GM23338 (cell line): ENCODE data around the gene DDIT3. TPM values are rescaled to one million over a fixed set of nuclear protein-coding genes. Genes with fewer than 3 reads are reported as not detected.

Experiments used
- ATAC-seq: fragments of 200-7000 bp; cut with Tn5 transposase; 3 replicates; pipeline ENCODE4 v1.9.1; 2020
- DNase-seq: peaks from one replicate; pipeline ENCODE4 v3.0.0-alpha.2; 2015; ENCODE audit warnings: low spot score
- H2AFZ ChIP-seq: fragments of 200-600 bp; sonication (generic); 2 replicates; pipeline ENCODE4 v1.8.0; 2016; ENCODE audit warnings: antibody characterized with exemption, mild to moderate bottlenecking, moderate library complexity
- H3F3A ChIP-seq: fragments of 200-600 bp; sonication (generic); replicated peaks from 2 replicates; pipeline ENCODE4 v1.8.0; 2017; ENCODE audit warnings: antibody characterized with exemption, mixed run types, low read depth
- H3K27ac ChIP-seq: fragments of 200-600 bp; sonication (generic); 2 replicates; pipeline ENCODE4 v1.6.1; 2016; ENCODE audit warnings: low read depth
- H3K27me3 ChIP-seq: fragments of 200-600 bp; sonication (generic); 2 replicates; pipeline ENCODE4 v1.8.0; 2016; ENCODE audit warnings: mild to moderate bottlenecking, mixed run types, moderate library complexity; ENCODE audit not compliant: insufficient read depth
- H3K36me3 ChIP-seq: fragments of 200-600 bp; sonication (generic); 2 replicates; pipeline ENCODE4 v1.8.0; 2016; ENCODE audit warnings: mild to moderate bottlenecking; ENCODE audit not compliant: insufficient read depth
- H3K4me1 ChIP-seq: fragments of 200-600 bp; sonication (generic); 2 replicates; pipeline ENCODE4 v1.8.0; 2016; ENCODE audit warnings: mild to moderate bottlenecking, moderate library complexity; ENCODE audit not compliant: insufficient read depth
- H3K4me2 ChIP-seq: fragments of 200-600 bp; sonication (generic); 2 replicates; pipeline ENCODE4 v1.7.1; 2017; ENCODE audit warnings: mixed run types
- H3K4me3 ChIP-seq: fragments of 200-600 bp; sonication (generic); 2 replicates; pipeline ENCODE4 v1.6.1; 2016; ENCODE audit warnings: mixed run types
- H3K79me2 ChIP-seq: fragments of 200-600 bp; sonication (generic); replicated peaks from 2 replicates; pipeline ENCODE4 v1.8.0; 2017; ENCODE audit warnings: mild to moderate bottlenecking; ENCODE audit not compliant: insufficient read depth
- H3K9me2 ChIP-seq: fragments of 200-600 bp; sonication (generic); 2 replicates; pipeline ENCODE4 v1.8.0; 2017; ENCODE audit not compliant: insufficient read depth
- H4K20me1 ChIP-seq: fragments of 200-600 bp; sonication (generic); replicated peaks from 2 replicates; pipeline ENCODE4 v1.8.0; 2017; ENCODE audit warnings: mild to moderate bottlenecking; ENCODE audit not compliant: insufficient read depth
- H3K27ac Mint-ChIP-seq: 2 replicates; pipeline ENCODE4 v1.8.0; 2020; ENCODE audit warnings: inconsistent platforms, mild to moderate bottlenecking, moderate library complexity, mixed read lengths
- H3K27me3 Mint-ChIP-seq: 3 replicates; pipeline ENCODE4 v1.8.0; 2022; ENCODE audit warnings: low read depth, mild to moderate bottlenecking, moderate library complexity, mixed read lengths, inconsistent platforms; ENCODE audit not compliant: insufficient read depth, poor library complexity
- H3K36me3 Mint-ChIP-seq: 3 replicates; pipeline ENCODE4 v1.8.0; 2021; ENCODE audit warnings: low read depth, mild to moderate bottlenecking, inconsistent platforms, moderate library complexity, mixed read lengths
- H3K4me1 Mint-ChIP-seq: 3 replicates; pipeline ENCODE4 v1.8.0; 2020; ENCODE audit warnings: mild to moderate bottlenecking, inconsistent platforms, mixed read lengths
- H3K4me3 Mint-ChIP-seq: 3 replicates; pipeline ENCODE4 v1.8.0; 2021; ENCODE audit warnings: moderate library complexity, mild to moderate bottlenecking, inconsistent platforms, mixed read lengths
- H3K9me3 Mint-ChIP-seq: 3 replicates; pipeline ENCODE4 v1.8.0; 2020; ENCODE audit warnings: moderate library complexity, mild to moderate bottlenecking, inconsistent platforms, mixed read lengths
- CREB1 ChIP-seq: fragments of 250-450 bp; sonication (Bioruptor Pico); IDR thresholded peaks from 2 replicates; pipeline ENCODE4 v1.5.0; 2020; ENCODE audit warnings: low read depth, mild to moderate bottlenecking, moderate library complexity
- CTCF ChIP-seq, 2 experiments: fragments of 200-600 bp in 1 of 2; sonication (generic) in 1 of 2; conservative IDR thresholded peaks; 2 replicates each; pipeline versions ENCODE4 v1.5.1 to v1.6.1; 2016 to 2017; ENCODE audit warnings: antibody characterized with exemption in 2 of 2, low read depth in 2 of 2, mild to moderate bottlenecking in 2 of 2, moderate library complexity in 1 of 2
- ETS1 ChIP-seq: IDR thresholded peaks from 2 replicates; pipeline ENCODE4 v1.6.1; 2016; ENCODE audit warnings: antibody characterized with exemption
- EZH2 ChIP-seq: fragments of 200-600 bp; sonication (generic); IDR thresholded peaks from one replicate; pipeline ENCODE4 v1.8.0; 2017; ENCODE audit warnings: antibody characterized with exemption, mild to moderate bottlenecking, low read depth; ENCODE audit not compliant: unreplicated experiment
- EZH2phosphoT487 ChIP-seq: fragments of 200-600 bp; sonication (generic); IDR thresholded peaks from one replicate; pipeline ENCODE4 v1.8.1; 2018; ENCODE audit warnings: antibody characterized with exemption; ENCODE audit not compliant: unreplicated experiment
- JUNB ChIP-seq: IDR thresholded peaks from one replicate; pipeline ENCODE4 v1.6.1; 2016; ENCODE audit warnings: antibody characterized with exemption; ENCODE audit not compliant: unreplicated experiment
- NANOG ChIP-seq: IDR thresholded peaks from 2 replicates; pipeline ENCODE4 v1.6.1; 2016; ENCODE audit warnings: antibody characterized with exemption, borderline replicate concordance
- POLR2AphosphoS5 ChIP-seq: IDR thresholded peaks from 2 replicates; pipeline ENCODE4 v1.6.1; 2016; ENCODE audit warnings: antibody characterized with exemption, low read depth
- ZNF114 ChIP-seq: fragments of 250-450 bp; sonication (Bioruptor Pico); IDR thresholded peaks from 2 replicates; pipeline ENCODE4 v1.5.0; 2020; ENCODE audit warnings: mild to moderate bottlenecking, moderate library complexity
- ZNF462 ChIP-seq: fragments of 250-450 bp; sonication (Bioruptor Pico); IDR thresholded peaks from 2 replicates; pipeline ENCODE4 v1.5.0; 2020; ENCODE audit warnings: mild to moderate bottlenecking, moderate library complexity
- polyA plus RNA-seq: library from polyadenylated mRNA; unstranded; fragments of >200 nt; fragmentation: Nextera tagmentation; extraction: Ambion mirVana; gene quantifications from 2 replicates; pipeline ENCODE4 v1.2.1, GENCODE V29; 2016
- total RNA-seq: library from RNA; depleted of rRNA; stranded (reverse); fragments of >200 nt; shearing (Covaris generic); gene quantifications from 2 replicates; pipeline ENCODE4 v1.2.3, GENCODE V29; 2014

Gene DDIT3
- total and polyA plus RNA-seq, 2 experiments from 2014 or later, result 3.9 to 12.5 TPM

- Histone ChIP-seq H3K27me3 (no peaks in the 10 kb centered on the region), H2AFZ (no peak overlapping the region), H3K4me3 (no peak overlapping the region), H3K4me2 (no peak overlapping the region), H3K4me1 (peaks cover 4% of the 10 kb centered on the region), H3K9me2 (no peaks in the 10 kb centered on the region), H3K79me2 (peaks cover 29% of the 10 kb centered on the region), H3K36me3 (peaks cover 93% of the 10 kb centered on the region), H3F3A (peaks cover 61% of the 10 kb centered on the region), H4K20me1 (peaks cover 41% of the 10 kb centered on the region), H3K27ac (no peak overlapping the region)
- H3K36me3 Mint-ChIP-seq, result peaks cover 95% of the 10 kb centered on the region
- no peak overlapping the region for H3K4me3 Mint-ChIP-seq
- no peaks in the 10 kb centered on the region; the same call in 1 of the 3 replicates for H3K9me3 Mint-ChIP-seq
- H3K27me3 Mint-ChIP-seq, result peaks cover 19% of the 10 kb centered on the region
- peaks cover 11% of the 10 kb centered on the region for H3K4me1 Mint-ChIP-seq
- H3K27ac Mint-ChIP-seq, result no peak overlapping the region
- no peak for DNase-seq
- no peak for TF ChIP-seq ZNF114 (CRISPR knock-in tag)
- ATAC-seq, result no peak
These were observed 7.0 kb downstream of the DDIT3 start for GRCh38 chr12:57513266-57513665.

- H3K4me1 Mint-ChIP-seq, result peaks cover 7% of the 10 kb centered on the region
- ATAC-seq, result no peak
- H3K9me2 ChIP-seq, result no peaks in the 10 kb centered on the region
- H3K4me3 ChIP-seq, result no peak overlapping the region
- H3K27ac Mint-ChIP-seq, result no peak overlapping the region
- H3K4me2 ChIP-seq, result no peak overlapping the region
- H3K27me3 ChIP-seq, result no peaks in the 10 kb centered on the region
- peaks cover 55% of the 10 kb centered on the region for H3F3A ChIP-seq
- no peak overlapping the region for H2AFZ ChIP-seq
- H3K9me3 Mint-ChIP-seq, result peaks cover 2% of the 10 kb centered on the region; the same call in 2 of the 3 replicates
- H3K4me3 Mint-ChIP-seq, result no peak overlapping the region
- peaks cover 35% of the 10 kb centered on the region for H4K20me1 ChIP-seq
- no peak overlapping the region for H3K27ac ChIP-seq
- peaks cover 23% of the 10 kb centered on the region for H3K79me2 ChIP-seq
- peaks cover 95% of the 10 kb centered on the region for H3K36me3 Mint-ChIP-seq
- peaks cover 23% of the 10 kb centered on the region for H3K27me3 Mint-ChIP-seq
- TF ChIP-seq POLR2AphosphoS5, result no peak; the same call in 1 of the 2 replicates
- TF ChIP-seq EZH2phosphoT487, result no peak
- TF ChIP-seq NANOG, result no peak
- no peak for TF ChIP-seq CREB1 (CRISPR knock-in tag)
- no peak for TF ChIP-seq JUNB
- no peak for TF ChIP-seq EZH2
- TF ChIP-seq ZNF462 (CRISPR knock-in tag), result no peak
- no peak for TF ChIP-seq ZNF114 (CRISPR knock-in tag)
- no peak for TF ChIP-seq CTCF (conservative IDR thresholded peaks at IDR 0.05; ENCODE audit: low read depth in 2 of 2)
- no peak for TF ChIP-seq ETS1
- H3K36me3 ChIP-seq, result peaks cover 92% of the 10 kb centered on the region
- DNase-seq, result no peak
- H3K4me1 ChIP-seq, result peaks cover 2% of the 10 kb centered on the region; the same call in 1 of the 2 replicates
These were observed 7.6 kb downstream of the DDIT3 start for GRCh38 chr12:57512665-57513064.
